ELR (cell line): ENCODE data around the gene SMC3.
"Not testable (repeated sequence)": the region's sequence is repeated elsewhere in the genome, so short reads cannot be mapped to it uniquely, and the experiment has no call there.

ENCODE experiments used
- DNase-seq: peaks from one replicate; pipeline ENCODE4 v3.0.0-alpha.2; 2015; ENCODE audit warnings: low read depth

SMC3 gene

GRCh38 chr10:110576220-110576619 is 8.7 kb downstream of the SMC3 start:
- peak; percentile 92 for DNase-seq

DNA sequence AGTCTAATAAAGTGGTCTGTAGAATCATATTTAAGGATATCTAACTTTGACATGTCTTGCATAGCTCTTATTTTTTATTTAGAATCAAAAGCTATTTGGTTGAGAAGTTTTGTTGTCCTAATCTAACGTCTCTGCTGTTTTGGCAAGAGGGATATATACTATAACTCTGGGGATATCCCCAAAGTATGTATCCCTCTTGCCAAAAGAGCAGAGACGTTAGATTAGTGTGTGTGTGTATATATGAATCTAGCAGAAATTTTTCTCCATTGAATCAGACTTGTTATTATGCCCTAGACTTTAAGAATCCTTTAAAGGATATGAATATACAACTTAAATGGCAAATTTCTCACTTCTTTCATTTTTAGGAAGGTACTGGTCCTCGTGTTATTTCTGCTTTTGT is 9.6 kb downstream of the SMC3 start:
- no peak for DNase-seq

DNA sequence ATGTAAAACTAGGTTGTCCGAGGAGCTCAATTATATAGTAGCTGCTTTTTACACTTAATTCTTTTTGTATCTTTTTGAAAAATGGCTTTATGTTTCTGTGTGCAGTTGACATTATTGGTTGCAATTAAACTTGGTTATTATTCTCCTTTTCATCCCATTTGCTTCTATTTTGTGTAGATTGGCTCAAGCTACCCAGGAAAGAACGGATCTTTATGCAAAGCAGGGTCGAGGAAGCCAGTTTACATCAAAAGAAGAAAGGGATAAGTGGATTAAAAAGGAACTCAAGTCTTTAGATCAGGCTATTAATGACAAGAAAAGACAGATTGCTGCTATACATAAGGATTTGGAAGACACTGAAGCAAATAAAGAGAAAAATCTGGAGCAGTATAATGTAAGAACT is 16.5 kb downstream of the SMC3 start:
- DNase-seq: no peak

GRCh38 chr10:110591760-110592159 is 24.3 kb downstream of the SMC3 start:
- DNase-seq: no peak

GRCh38 chr10:110597476-110597875 is 30.0 kb downstream of the SMC3 start:
- DNase-seq: no peak

GRCh38 chr10:110600487-110601101 is 33.1 kb downstream of the SMC3 start:
- peak; percentile 77 for DNase-seq

DNA sequence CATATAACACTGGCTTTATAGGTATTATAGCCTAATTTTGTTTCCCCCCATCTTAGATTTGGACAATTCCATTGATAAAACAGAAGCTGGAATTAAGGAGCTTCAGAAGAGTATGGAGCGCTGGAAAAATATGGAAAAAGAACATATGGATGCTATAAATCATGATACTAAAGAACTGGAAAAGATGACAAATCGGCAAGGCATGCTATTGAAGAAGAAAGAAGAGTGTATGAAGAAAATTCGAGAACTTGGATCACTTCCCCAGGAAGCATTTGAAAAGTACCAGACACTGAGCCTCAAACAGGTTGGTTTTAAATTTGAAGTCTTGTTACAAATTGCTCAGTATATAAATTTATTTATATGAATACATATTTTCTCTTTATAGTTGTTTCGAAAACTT is 34.1 kb downstream of the SMC3 start:
- DNase-seq: no peak

GRCh38 chr10:110608087-110608486 is 40.6 kb downstream of the SMC3 start:
- DNase-seq: no peak

GRCh38 chr10:110609605-110610004 is 42.1 kb downstream of the SMC3 start:
- DNase-seq: peak; percentile 28

GRCh38 chr10:110610308-110610774 is 42.8 kb downstream of the SMC3 start:
- DNase-seq: peak; percentile 68

DNA sequence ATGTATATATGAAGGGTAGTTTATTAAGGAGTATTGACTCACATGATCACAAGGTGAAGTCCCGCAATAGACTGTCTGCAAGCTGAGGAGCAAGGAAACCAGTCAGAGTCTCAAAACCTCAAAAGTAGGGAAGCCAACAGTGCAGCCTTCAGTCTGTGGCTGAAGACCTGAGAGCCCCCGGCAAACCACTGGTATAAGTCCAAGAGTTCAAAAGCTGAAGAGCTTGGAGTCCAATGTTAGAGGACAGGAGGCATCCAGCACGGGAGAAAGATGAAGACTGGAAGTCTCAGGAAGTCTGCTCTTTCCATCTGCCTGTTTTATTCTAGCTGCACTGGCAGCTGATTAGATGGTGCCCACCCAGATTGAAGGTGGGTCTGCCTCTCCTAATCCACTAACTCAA is 43.3 kb downstream of the SMC3 start:
- not testable (repeated sequence) for DNase-seq

DNA sequence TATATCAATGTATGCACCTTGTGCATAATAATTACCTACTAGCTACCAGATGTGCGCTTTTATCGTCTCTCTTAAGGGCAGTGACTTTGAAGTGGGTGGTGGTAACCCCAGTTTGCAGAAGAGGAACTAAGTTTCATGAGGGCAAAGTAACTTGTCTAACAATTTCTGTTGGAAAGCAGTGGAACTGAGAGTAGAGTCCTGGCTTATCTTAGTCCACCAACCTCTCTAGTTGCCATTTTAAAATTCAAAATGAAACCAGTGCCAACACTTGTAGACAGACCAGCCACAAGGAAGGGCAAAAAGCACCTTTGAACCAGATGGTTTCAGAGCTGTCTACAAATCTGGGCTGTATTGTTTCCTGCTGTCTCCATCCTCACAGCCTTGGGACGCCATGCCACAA is 44.6 kb downstream of the SMC3 start:
- no peak for DNase-seq

- DNase-seq: no peak
These were observed 45.1 kb downstream of the SMC3 start for GRCh38 chr10:110612629-110613028.

- peak; percentile 14 for DNase-seq
These were observed 46.0 kb downstream of the SMC3 start for GRCh38 chr10:110613341-110613995.

GRCh38 chr10:110613996-110614495 is 46.6 kb downstream of the SMC3 start:
- no peak for DNase-seq

- DNase-seq: peak; percentile 12
These were observed 47.7 kb downstream of the SMC3 start for GRCh38 chr10:110615057-110615747.

GRCh38 chr10:110616493-110617033 is 49.1 kb downstream of the SMC3 start:
- no peak for DNase-seq

DNA sequence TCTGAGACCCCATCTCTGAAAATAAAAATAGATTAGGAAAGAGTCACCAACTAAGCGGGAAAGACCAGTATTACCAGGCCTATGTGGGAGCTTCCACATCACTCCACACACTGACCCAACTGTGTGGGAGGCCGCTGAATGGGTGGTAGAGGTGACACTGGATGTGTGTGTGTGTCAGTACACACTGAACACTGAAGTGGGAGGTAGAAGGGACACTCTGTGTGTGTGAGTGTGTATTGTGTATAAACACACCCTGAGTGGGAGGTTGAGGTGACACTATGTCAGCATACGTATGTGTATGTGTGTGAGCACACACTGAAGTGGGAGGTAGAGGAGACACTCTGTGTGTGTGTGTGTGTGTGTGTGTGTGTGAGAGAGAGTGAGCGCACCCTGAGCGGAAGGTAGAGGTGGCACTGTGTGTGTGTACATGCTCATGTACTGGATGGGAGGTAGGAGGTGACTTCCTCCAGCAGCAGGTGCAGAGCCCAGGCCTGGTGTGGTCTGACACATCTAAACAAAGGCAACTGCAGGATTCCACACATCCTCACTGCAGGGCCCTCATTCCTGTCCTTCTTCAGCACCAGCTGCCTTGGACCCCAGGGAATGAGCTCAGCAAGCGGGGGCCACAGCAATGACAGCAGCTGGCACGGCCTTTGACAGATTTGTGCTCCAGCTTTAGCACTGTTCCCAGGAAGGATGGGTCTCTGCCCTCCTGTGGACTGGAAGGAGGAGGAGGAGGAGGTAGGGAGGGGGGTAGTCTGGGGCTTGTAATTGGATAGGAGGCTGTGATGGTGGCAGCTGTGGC is 50.1 kb downstream of the SMC3 start:
- no peak for DNase-seq

- no peak for DNase-seq
These were observed 50.7 kb downstream of the SMC3 start for GRCh38 chr10:110618230-110618610.

GRCh38 chr10:110619514-110620397 is 52.3 kb downstream of the SMC3 start:
- no peak for DNase-seq

GRCh38 chr10:110620398-110620719 is 52.9 kb downstream of the SMC3 start:
- no peak for DNase-seq
